Measurements from ENCODE around the gene C6orf62. TPM values are rescaled to one million over a fixed set of nuclear protein-coding genes. Genes with fewer than 3 reads are reported as not detected.

Gene C6orf62
- total RNA-seq, 6 experiments from 2014 or later = 105 to 120 (median 115) TPM

DNA sequence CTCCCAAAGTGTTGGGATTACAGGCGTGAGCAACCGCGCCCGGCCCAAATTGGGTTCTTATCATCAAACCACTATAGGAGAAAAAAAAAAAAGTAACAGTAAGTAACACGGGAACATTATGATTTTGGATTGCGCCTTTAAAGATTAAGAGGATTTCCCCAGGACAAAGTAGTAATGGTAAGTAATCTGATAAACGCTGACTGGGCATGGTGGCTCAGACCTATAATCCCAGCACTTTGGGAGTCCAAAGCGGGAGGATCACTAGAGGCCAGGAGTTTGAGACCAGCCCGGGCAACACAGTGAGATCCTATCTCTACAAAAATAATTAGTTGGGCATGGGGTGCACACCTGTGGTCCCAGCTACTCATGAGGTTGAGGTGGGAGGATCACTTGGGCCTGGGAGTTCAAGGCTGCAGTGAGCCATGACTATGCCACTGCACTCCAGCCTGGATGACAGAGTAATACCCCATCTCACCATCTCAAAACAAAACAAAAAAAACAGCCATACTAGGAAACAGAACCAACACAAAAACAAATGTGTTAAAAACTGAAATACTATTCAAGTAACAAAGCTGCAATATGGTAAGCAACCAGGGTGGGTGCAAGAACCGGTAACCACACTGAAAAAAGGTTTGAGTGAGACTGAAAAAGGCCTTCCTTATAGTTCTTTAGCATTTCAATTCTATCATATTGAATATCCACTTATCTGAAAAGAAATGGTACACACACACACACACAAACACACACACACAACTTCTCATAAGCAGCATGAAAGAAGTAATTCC lies 8.2 kb downstream of the C6orf62 start:
- peaks cover 2% of the 10 kb centered on the region; the same call in 1 of the 2 replicates for H3K27me3 Mint-ChIP-seq (ENCODE audit: insufficient read depth)
- no peak overlapping the region for H3K4me3 Mint-ChIP-seq
- H3K4me1 Mint-ChIP-seq (ENCODE audit: low read depth) = peaks cover 22% of the 10 kb centered on the region
- no peak for DNase-seq
- peak overlapping the region; percentile 6 for H3K27ac Mint-ChIP-seq
- TF ChIP-seq, protein P1, sequence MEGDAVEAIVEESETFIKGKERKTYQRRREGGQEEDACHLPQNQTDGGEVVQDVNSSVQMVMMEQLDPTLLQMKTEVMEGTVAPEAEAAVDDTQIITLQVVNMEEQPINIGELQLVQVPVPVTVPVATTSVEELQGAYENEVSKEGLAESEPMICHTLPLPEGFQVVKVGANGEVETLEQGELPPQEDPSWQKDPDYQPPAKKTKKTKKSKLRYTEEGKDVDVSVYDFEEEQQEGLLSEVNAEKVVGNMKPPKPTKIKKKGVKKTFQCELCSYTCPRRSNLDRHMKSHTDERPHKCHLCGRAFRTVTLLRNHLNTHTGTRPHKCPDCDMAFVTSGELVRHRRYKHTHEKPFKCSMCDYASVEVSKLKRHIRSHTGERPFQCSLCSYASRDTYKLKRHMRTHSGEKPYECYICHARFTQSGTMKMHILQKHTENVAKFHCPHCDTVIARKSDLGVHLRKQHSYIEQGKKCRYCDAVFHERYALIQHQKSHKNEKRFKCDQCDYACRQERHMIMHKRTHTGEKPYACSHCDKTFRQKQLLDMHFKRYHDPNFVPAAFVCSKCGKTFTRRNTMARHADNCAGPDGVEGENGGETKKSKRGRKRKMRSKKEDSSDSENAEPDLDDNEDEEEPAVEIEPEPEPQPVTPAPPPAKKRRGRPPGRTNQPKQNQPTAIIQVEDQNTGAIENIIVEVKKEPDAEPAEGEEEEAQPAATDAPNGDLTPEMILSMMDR (IDR thresholded peaks at IDR 0.05) = no peak
- H3K36me3 Mint-ChIP-seq (ENCODE audit: low read depth) = peaks cover 50% of the 10 kb centered on the region
- H3K9me3 Mint-ChIP-seq = no peaks in the 10 kb centered on the region

DNA sequence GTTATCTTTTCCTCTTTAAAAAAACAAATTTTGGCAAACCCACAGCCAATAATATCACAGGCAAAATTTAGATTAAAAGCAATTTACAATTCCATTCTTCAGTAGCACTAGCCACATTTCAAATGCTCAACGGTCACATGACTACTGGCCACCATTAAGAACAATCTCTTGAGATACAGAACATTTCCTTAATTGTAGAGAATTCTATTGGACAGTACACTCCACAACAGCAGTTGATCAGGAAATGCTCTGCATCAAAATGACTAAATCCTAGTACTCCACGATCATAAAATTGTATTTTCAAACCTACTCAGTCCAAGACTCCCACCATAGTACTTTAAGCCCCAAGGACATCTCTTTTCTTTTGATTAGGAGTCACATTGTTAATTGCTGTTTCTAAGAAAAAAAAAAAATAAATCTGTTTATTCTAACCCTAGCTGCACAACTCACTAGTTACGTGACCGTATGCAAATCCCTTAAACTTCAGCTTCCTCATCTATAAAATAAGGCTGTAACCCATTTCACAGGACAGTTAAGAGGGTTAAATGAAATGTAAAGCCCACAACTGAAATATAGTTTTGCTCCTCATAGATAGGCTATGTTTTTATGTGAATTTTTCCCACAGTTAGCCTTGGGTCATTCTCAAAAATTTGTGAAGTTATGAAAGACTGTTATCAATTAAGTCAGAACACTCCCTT lies 9.8 kb downstream of the C6orf62 start:
- no peak overlapping the region for H3K4me3 Mint-ChIP-seq
- TF ChIP-seq, protein P1 (IDR thresholded peaks at IDR 0.05) = no peak
- no peaks in the 10 kb centered on the region; the same call in 1 of the 2 replicates for H3K27me3 Mint-ChIP-seq (ENCODE audit: insufficient read depth)
- no peaks in the 10 kb centered on the region for H3K9me3 Mint-ChIP-seq
- no peak overlapping the region; the same call in 1 of the 2 replicates for H3K27ac Mint-ChIP-seq
- DNase-seq = no peak
- peaks cover 45% of the 10 kb centered on the region for H3K36me3 Mint-ChIP-seq (ENCODE audit: low read depth)
- peaks cover 12% of the 10 kb centered on the region for H3K4me1 Mint-ChIP-seq (ENCODE audit: low read depth)

DNA sequence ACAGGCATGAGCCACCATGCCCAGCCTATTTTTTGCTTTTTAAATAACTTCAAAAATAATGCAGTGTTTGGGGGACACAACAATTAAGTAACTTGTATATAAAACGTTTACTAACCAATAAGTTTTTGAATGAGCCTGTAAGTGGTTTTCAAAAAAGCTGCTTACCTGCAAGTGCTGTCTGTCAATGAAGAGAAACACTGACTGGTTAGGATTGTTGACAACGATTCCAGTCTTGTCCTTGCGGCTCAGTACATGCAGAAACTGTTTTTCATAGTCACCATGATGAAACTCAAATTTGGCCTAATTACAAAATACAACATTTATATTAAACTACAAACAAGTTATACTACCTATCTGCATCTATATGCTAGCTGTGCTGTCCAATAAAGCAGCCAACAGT lies 10.3 kb downstream of the C6orf62 start:
- peaks cover 6% of the 10 kb centered on the region for H3K4me1 Mint-ChIP-seq (ENCODE audit: low read depth)
- no peak overlapping the region for H3K4me3 Mint-ChIP-seq
- no peaks in the 10 kb centered on the region; the same call in 1 of the 2 replicates for H3K27me3 Mint-ChIP-seq (ENCODE audit: insufficient read depth)
- H3K36me3 Mint-ChIP-seq (ENCODE audit: low read depth) = peaks cover 45% of the 10 kb centered on the region
- DNase-seq = no peak
- TF ChIP-seq, protein P1 (IDR thresholded peaks at IDR 0.05) = no peak
- no peaks in the 10 kb centered on the region for H3K9me3 Mint-ChIP-seq
- H3K27ac Mint-ChIP-seq = no peak overlapping the region; the same call in 1 of the 2 replicates

DNA sequence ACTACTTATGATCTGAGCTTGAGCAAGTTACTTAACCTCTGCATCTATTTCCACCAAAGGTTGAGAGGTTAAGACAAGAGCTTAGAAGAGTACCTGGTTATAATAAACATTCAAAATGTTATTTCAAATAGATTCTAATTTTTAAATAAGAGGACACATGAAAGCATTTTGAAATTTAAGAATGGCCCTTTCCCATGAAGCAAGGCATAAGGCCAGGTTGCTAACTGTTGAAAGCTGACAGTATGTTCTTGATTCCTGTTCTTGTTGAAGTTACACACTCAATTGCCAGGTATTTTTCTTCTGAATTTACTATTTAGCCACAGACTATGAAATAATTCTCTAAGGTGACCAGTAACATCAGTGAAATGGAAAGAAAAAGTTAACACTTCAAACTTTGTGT lies 14.5 kb downstream of the C6orf62 start:
- peaks cover 37% of the 10 kb centered on the region for H3K36me3 Mint-ChIP-seq (ENCODE audit: low read depth)
- H3K4me1 Mint-ChIP-seq (ENCODE audit: low read depth) = no peaks in the 10 kb centered on the region; the same call in 1 of the 2 replicates
- H3K27ac Mint-ChIP-seq = no peak overlapping the region
- DNase-seq = no peak
- no peak overlapping the region for H3K4me3 Mint-ChIP-seq
- H3K27me3 Mint-ChIP-seq (ENCODE audit: insufficient read depth) = no peaks in the 10 kb centered on the region; the same call in 1 of the 2 replicates
- TF ChIP-seq, protein P1 (IDR thresholded peaks at IDR 0.05) = no peak
- H3K9me3 Mint-ChIP-seq = no peaks in the 10 kb centered on the region

DNA sequence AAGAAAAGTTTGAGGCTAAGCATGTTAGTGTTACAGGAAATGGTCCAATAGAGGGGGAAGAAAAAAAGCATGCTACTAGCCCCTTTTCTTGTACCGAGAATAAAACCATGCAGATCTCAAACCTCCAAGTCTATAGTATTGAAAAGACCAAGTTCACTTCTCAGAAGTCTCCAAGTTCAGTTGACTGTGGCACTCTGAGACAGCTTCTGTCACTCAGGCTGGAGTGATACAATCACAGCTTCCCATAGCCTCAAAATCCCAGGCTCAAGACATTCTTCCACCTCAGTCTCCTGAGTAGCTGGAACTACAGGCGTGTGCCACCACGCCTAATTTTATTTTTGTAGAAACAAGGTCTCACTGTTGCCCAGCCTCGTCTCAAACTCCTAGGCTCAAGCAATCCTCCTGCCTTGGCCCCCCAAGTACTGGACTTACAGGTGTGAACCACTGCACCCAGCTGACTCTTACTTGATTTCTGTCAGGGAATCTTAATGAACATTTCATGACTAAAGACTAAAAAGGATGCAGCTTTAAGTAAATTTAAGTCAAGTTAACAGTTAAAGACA lies 16.2 kb downstream of the C6orf62 start:
- Mint-ChIP-seq H3K36me3 (ENCODE audit: low read depth) (peaks cover 30% of the 10 kb centered on the region), H3K27ac (0 out of 2 replicates have a peak overlapping the region, but pooled peaks have one; percentile 24)
- TF ChIP-seq, protein P1 (IDR thresholded peaks at IDR 0.05) = no peak

More for the DNA sequence above, 16.2 kb downstream of the C6orf62 start:
- H3K4me1 Mint-ChIP-seq (ENCODE audit: low read depth) = no peaks in the 10 kb centered on the region; the same call in 1 of the 2 replicates
- no peak overlapping the region for H3K4me3 Mint-ChIP-seq
- no peak for DNase-seq
- no peaks in the 10 kb centered on the region; the same call in 1 of the 2 replicates for H3K27me3 Mint-ChIP-seq (ENCODE audit: insufficient read depth)
- H3K9me3 Mint-ChIP-seq = no peaks in the 10 kb centered on the region

Measured in HFFc6 (cell line).